Measurements from ENCODE around the gene RNU7-1.

DNA sequence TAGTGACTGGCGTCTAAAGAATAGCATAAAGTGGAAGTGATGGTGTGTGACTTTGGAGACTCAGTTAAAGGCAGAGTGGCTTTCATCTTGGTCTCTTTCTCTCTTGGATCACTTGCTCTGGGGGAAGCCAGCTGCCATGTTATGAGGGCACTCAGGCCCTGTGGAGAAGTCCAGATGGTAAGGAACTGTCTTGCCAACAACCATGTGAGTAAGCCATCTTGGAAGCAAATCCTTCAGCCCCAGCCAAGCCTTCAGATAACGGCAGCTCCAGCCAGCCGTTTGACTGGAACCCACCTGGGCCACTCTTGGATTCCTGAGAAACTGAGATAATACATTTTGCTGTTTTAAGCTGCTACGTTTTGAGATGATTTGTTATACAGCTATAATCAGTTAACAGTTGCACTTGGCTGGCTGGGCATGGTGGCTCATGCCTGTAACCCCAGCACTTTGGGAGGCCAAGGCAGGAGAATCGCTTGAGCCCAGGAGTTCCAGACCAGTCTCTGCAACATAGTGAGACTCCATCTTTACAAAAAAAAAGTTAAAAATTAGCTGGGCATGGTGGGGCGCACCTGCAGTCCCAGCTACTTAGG, 46.7 kb upstream of the RNU7-1 start:
- TF ChIP-seq, protein P1, sequence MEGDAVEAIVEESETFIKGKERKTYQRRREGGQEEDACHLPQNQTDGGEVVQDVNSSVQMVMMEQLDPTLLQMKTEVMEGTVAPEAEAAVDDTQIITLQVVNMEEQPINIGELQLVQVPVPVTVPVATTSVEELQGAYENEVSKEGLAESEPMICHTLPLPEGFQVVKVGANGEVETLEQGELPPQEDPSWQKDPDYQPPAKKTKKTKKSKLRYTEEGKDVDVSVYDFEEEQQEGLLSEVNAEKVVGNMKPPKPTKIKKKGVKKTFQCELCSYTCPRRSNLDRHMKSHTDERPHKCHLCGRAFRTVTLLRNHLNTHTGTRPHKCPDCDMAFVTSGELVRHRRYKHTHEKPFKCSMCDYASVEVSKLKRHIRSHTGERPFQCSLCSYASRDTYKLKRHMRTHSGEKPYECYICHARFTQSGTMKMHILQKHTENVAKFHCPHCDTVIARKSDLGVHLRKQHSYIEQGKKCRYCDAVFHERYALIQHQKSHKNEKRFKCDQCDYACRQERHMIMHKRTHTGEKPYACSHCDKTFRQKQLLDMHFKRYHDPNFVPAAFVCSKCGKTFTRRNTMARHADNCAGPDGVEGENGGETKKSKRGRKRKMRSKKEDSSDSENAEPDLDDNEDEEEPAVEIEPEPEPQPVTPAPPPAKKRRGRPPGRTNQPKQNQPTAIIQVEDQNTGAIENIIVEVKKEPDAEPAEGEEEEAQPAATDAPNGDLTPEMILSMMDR (IDR thresholded peaks at IDR 0.05): no peak
- TF ChIP-seq POLR2A (IDR thresholded peaks at IDR 0.05) (no peak), POLR2AphosphoS5 (IDR thresholded peaks at IDR 0.05) (no peak)

Data from breast epithelium (tissue), 3 donors.